NB4 (cell line): ENCODE data around the gene SPIB.

Experiments used
- CTCF ChIP-seq: IDR thresholded peaks from one replicate; pipeline ENCODE4 v1.5.1; 2012; ENCODE audit warnings: low read depth, low read length
- MAX ChIP-seq: IDR thresholded peaks from 2 replicates; pipeline ENCODE4 v1.6.1; 2011; ENCODE audit warnings: low read depth, low read length

- TF ChIP-seq CTCF, result no peak
- no peak for TF ChIP-seq MAX
Observed at GRCh38 chr19:50416034-50416977, 2.4 kb upstream of the SPIB start.
